ENCODE data around the gene LRRFIP1. TPM values are rescaled to one million over a fixed set of nuclear protein-coding genes. Genes with fewer than 3 reads are reported as not detected.

The LRRFIP1 gene
- total RNA-seq, 2 experiments from 2014 or later: 264 to 281 TPM

DNA sequence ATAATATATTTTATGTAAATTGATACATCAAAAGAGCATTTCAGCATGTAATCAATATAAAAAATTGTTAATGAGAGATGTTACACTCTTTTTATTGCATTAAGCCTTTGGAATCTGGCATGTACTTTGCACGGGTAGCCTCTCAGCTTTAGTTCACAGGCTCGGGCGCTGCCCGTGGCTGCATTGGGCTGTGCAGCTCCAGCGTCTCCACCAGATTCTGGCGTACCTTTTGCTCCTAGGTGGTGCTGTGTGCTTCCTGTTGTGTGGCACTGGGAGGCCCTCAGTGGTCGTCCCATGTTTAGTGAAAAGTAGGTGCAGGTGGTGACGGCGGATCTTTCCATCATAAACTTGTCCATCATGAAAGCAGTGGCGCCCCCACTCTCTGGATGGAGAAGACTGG lies 24.4 kb downstream of the LRRFIP1 start:
- ATAC-seq (no peak), DNase-seq (no peak)
- Mint-ChIP-seq H3K27me3 (peaks cover 2% of the 10 kb centered on the region), H3K27ac (no peak overlapping the region), H3K36me3 (ENCODE audit: low read depth) (peaks cover 10% of the 10 kb centered on the region), H3K4me1 (ENCODE audit: low read depth) (peaks cover 21% of the 10 kb centered on the region), H3K4me3 (no peak overlapping the region), H3K9me3 (peaks cover 5% of the 10 kb centered on the region)
- intact Hi-C loops (cut with micrococcal nuclease): no loop called here
- ChIA-PET CTCF (no interaction called here), POLR2A (no interaction called here)
- TF ChIP-seq, protein P1, sequence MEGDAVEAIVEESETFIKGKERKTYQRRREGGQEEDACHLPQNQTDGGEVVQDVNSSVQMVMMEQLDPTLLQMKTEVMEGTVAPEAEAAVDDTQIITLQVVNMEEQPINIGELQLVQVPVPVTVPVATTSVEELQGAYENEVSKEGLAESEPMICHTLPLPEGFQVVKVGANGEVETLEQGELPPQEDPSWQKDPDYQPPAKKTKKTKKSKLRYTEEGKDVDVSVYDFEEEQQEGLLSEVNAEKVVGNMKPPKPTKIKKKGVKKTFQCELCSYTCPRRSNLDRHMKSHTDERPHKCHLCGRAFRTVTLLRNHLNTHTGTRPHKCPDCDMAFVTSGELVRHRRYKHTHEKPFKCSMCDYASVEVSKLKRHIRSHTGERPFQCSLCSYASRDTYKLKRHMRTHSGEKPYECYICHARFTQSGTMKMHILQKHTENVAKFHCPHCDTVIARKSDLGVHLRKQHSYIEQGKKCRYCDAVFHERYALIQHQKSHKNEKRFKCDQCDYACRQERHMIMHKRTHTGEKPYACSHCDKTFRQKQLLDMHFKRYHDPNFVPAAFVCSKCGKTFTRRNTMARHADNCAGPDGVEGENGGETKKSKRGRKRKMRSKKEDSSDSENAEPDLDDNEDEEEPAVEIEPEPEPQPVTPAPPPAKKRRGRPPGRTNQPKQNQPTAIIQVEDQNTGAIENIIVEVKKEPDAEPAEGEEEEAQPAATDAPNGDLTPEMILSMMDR (IDR thresholded peaks at IDR 0.05): no peak

DNA sequence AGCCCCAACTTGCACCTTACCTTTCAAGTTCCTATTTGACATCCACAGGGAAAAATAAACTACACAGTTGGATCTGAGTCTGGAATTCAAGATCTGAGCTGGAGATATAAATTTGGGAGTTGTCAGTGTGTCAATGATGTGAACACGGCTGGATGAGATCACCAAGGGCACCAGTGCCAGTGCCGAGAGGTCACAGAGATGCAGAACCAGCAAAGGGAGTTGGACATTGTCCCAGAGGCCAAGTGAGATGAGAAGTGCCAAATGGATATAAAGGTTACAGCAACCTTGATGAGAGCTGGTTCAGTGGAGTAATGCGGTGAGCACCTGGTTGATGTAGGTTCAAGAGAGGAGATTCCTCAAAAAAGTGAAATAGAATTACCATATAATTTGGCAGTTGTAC lies 24.8 kb downstream of the LRRFIP1 start:
- Mint-ChIP-seq H3K4me3 (no peak overlapping the region), H3K4me1 (ENCODE audit: low read depth) (peaks cover 21% of the 10 kb centered on the region)

DNA sequence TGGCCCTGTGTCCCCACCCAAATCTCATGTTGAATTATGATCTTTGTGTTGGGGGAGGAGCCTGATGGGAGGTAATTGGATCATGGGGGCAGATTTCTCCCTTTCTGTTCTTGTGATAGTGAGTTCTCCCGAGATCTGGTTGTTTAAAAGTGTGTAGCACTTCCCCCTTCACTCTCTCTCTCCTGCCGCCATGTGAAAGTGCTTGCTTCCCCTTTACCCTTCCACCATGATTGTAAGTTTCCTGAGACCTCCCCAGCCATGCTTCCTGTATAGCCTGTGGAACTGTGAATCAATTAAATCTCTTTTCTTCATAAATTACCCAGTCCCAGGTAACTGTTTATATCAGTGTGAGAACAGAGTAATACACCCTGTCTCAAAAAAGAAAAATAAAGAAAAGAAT lies 25.5 kb downstream of the LRRFIP1 start:
- CTCF ChIA-PET: interaction anchor here (0.7 to 1.0 kb wide), 2 partner anchors 20 to 22 kb away, joined by 3 to 5 read pairs; no protein-coding TSS in a partner anchor
- Mint-ChIP-seq H3K27me3 (peaks cover 2% of the 10 kb centered on the region), H3K4me3 (no peak overlapping the region), H3K36me3 (ENCODE audit: low read depth) (peaks cover 10% of the 10 kb centered on the region), H3K4me1 (ENCODE audit: low read depth) (peaks cover 21% of the 10 kb centered on the region), H3K9me3 (peaks cover 5% of the 10 kb centered on the region), H3K27ac (no peak overlapping the region)
- no peak for DNase-seq
- no peak for ATAC-seq
- POLR2A ChIA-PET: no interaction called here
- intact Hi-C loops (cut with micrococcal nuclease): no loop called here
- TF ChIP-seq, protein P1 (IDR thresholded peaks at IDR 0.05): no peak

More for the DNA sequence above, 24.8 kb downstream of the LRRFIP1 start:
- Mint-ChIP-seq H3K9me3 (peaks cover 5% of the 10 kb centered on the region), H3K27me3 (peaks cover 2% of the 10 kb centered on the region), H3K36me3 (ENCODE audit: low read depth) (peaks cover 10% of the 10 kb centered on the region), H3K27ac (no peak overlapping the region)
- intact Hi-C loops (cut with micrococcal nuclease): no loop called here
- POLR2A ChIA-PET: interaction anchor here (0.6 kb wide), 1 partner anchor 590 kb away, joined by 3 read pairs; no protein-coding TSS in a partner anchor
- no peak for DNase-seq
- no peak for ATAC-seq
- CTCF ChIA-PET: no interaction called here
- TF ChIP-seq, protein P1 (IDR thresholded peaks at IDR 0.05): no peak

DNA sequence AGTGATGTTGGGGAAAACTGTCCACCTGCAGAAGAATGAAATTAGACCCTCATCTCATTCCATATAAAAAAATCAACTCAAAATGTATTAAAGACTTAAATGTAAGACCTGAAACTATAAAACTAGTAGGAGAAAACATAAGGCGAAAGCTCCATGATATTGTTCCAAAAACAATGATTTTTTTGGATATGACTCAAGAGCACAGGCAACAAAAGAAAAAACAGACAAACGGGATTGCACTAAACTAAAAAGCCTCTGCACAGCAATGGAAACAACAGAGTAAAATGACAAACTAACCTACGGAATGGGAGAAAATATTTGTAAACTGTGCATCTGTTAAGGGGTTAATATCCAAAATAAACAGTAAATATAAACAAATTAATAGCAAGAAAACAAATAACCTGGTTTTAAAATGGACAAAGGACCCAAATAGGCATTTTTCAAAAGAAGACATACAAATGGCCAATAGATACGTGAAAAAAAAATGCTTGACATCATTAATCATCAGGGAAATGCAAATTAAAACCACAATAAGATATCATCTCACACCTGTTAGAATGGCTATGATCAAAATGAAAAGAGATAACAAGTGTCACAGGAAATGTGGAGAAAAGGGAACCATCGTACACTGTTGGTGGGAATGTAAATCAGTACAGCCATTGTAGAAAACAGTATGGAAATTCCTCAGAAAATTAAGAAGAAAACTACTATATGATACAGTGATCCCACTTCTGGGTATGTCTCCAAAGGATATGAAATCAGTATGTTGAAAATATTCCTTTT lies 26.6 kb downstream of the LRRFIP1 start:
- TF ChIP-seq, protein P1 (IDR thresholded peaks at IDR 0.05): no peak
- CTCF ChIA-PET: interaction anchor here (1.0 kb wide), 1 partner anchor 19 kb away, joined by 5 read pairs; no protein-coding TSS in a partner anchor
- Mint-ChIP-seq H3K4me3 (no peak overlapping the region), H3K4me1 (ENCODE audit: low read depth) (peaks cover 21% of the 10 kb centered on the region), H3K27ac (no peak overlapping the region), H3K9me3 (peaks cover 5% of the 10 kb centered on the region), H3K27me3 (peaks cover 2% of the 10 kb centered on the region), H3K36me3 (ENCODE audit: low read depth) (peaks cover 10% of the 10 kb centered on the region)
- intact Hi-C loops (cut with micrococcal nuclease): no loop called here
- DNase-seq (no peak), ATAC-seq (no peak)
- POLR2A ChIA-PET: interaction anchor here (0.7 kb wide), 1 partner anchor 33 kb away, joined by 3 read pairs; no protein-coding TSS in a partner anchor

DNA sequence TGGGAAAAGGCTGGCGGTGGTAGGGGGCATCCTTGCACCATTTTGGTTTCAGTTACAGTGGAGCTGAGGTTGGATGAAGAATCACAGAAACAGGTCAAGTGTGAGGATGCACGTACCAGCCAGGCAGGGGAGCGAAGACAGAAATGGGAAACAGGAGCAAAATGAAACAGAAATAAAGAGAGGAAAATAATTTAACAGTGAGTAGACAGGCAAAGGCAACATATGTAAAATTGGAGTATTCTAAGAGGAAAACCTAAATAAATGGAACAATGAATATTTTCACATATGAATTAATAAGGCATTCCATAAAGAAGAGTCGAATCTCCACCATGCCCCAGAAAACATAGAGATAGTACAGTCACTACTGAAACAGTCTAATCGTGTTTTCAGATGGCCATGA lies 29.7 kb downstream of the LRRFIP1 start:
- POLR2A ChIA-PET: interaction anchor here (1.1 kb wide), 1 partner anchor 55 kb away, joined by 3 read pairs; no protein-coding TSS in a partner anchor
- Mint-ChIP-seq H3K9me3 (peaks cover 3% of the 10 kb centered on the region), H3K27me3 (peaks cover 1% of the 10 kb centered on the region), H3K36me3 (ENCODE audit: low read depth) (peaks cover 5% of the 10 kb centered on the region), H3K27ac (no peak overlapping the region), H3K4me1 (ENCODE audit: low read depth) (peaks cover 18% of the 10 kb centered on the region), H3K4me3 (no peak overlapping the region)
- intact Hi-C loops (cut with micrococcal nuclease): no loop called here
- no peak for DNase-seq
- CTCF ChIA-PET: no interaction called here
- no peak for ATAC-seq
- TF ChIP-seq, protein P1 (IDR thresholded peaks at IDR 0.05): no peak

Data from activated CD8-positive, alpha-beta T cell treated with anti-CD3 and anti-CD28 coated beads for 36 hours (primary cell).